Measurements from ENCODE around the gene HSD17B13.
A peak's percentile ranks its signal among the peaks of the same experiment; 100 is the strongest.
"Not testable (repeated sequence)": the region's sequence is repeated elsewhere in the genome, so short reads cannot be mapped to it uniquely, and the experiment has no call there.

The HSD17B13 gene

GRCh38 chr4:87359258-87359657 is 36.6 kb upstream of the HSD17B13 start:
- TF ChIP-seq CTCF (conservative IDR thresholded peaks at IDR 0.05; ENCODE audit: low read depth, low read length) = no peak
- no peak for DNase-seq (ENCODE audit: low read depth)
- H3K4me3 ChIP-seq (ENCODE audit: low read length) = no peak overlapping the region

- no peak for DNase-seq (ENCODE audit: low read depth)
- H3K4me3 ChIP-seq (ENCODE audit: low read length) = no peak overlapping the region
- TF ChIP-seq CTCF (conservative IDR thresholded peaks at IDR 0.05; ENCODE audit: low read depth, low read length) = no peak
These were observed 34.3 kb upstream of the HSD17B13 start for GRCh38 chr4:87356832-87357526.

DNA sequence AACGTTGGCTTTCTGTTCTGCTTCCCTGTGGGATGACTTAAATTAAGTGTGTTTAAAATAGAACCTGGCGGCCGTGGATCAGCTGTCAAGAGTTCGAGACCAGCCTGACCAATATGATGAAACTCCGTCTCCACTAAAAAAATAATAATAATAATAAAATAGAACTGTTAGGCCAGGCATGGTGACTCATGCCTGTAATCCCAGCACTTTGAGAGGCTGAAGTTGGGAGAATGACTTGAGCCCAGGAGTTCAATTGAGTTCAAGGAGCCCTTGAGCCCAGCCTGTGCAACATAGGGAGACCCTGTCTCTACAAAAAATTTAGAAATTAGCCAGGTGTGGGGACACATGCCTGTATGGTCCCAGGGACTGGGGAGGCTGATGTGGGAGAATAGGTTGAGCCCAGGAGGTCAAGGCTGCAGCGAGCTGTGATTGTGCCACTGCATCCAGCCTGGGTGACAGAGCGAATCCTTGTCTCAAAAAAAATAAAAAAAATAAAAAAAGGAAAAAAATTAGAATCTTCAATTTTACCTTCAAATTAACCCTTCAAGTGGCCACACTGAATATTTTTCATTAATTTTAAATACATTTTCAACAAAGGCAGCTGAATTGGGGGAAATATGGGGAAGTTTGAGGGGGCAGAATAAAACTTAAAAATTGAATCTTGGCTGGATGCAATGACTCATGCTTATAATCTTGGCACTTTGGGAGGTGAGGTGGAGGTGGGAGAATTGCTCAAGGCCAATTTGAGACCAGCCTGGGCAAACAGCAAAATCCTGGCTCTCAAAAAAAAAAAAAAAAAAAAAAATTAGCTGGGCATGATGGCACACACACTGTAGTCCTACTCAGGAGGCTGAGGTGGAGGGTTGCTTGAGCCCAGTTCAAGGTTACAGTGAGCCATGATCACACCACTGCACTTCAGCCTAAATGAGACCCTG is 31.8 kb upstream of the HSD17B13 start:
- no peak overlapping the region for H3K4me3 ChIP-seq (ENCODE audit: low read length)
- no peak for TF ChIP-seq CTCF (conservative IDR thresholded peaks at IDR 0.05; ENCODE audit: low read depth, low read length)
- no peak for DNase-seq (ENCODE audit: low read depth)

GRCh38 chr4:87353592-87353991 is 30.9 kb upstream of the HSD17B13 start:
- TF ChIP-seq CTCF (conservative IDR thresholded peaks at IDR 0.05; ENCODE audit: low read depth, low read length) = peak; percentile 66
- DNase-seq (ENCODE audit: low read depth) = no peak
- H3K4me3 ChIP-seq (ENCODE audit: low read length) = no peak overlapping the region

DNA sequence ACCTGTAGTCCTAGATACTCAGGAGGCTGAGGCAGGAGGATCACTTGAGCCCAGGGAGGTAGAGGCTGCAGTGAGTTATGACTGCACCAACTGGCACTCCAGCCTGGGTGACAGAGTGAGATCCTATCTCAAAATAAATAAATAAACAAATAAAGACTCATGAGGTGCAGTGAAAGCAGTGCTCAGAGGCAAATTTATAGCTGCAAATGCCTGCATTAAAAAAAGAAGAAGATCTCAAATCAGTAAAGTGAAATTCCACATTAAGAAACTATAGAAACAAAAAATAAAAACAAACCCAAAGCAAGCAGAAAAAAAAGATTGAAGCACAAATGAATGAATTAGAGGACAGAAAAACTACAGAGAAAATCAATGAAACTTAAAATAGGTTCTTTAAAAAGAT is 22.5 kb upstream of the HSD17B13 start:
- no peak for TF ChIP-seq CTCF (conservative IDR thresholded peaks at IDR 0.05; ENCODE audit: low read depth, low read length)
- DNase-seq (ENCODE audit: low read depth) = no peak
- H3K4me3 ChIP-seq (ENCODE audit: low read length) = no peak overlapping the region

- DNase-seq (ENCODE audit: low read depth) = no peak
- no peak for TF ChIP-seq CTCF (conservative IDR thresholded peaks at IDR 0.05; ENCODE audit: low read depth, low read length)
- H3K4me3 ChIP-seq (ENCODE audit: low read length) = no peak overlapping the region
These were observed 20.2 kb upstream of the HSD17B13 start for GRCh38 chr4:87342872-87343271.

DNA sequence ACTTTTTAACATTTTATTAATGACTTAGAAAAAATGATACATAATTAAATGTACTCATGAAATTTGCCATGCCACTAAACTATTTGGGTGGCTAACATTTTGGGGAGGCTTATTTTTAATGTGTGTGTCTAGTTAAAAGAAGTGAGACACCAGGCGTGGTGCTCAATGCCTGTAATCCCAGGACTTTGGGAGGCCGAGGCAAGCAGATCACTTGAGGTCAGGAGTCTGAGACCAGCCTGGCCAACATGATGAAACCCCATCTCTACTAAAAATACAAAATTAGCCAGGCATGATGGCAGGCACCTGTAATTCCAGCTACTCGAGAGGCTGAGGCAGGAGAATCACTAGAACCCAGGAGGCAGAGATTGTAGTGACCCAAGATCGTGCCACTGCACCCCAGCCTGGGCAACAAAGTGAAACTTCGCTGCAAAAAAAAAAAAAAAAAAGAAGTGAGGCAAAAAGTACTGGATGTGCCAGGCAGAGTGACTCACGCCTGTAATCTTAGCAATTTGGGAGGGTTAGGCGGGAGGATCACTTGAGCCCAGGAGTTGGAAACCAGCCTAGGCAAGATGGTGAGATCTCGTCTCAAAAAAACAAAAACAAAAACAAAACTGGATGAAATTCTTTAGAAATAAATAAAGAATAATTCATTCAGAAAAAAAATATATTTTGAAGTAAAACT is 19.4 kb upstream of the HSD17B13 start:
- H3K4me3 ChIP-seq (ENCODE audit: low read length); DNase-seq (ENCODE audit: low read depth): not testable (repeated sequence)
